ENCODE data around the gene IRAK2.
"Not testable (repeated sequence)": the region's sequence is repeated elsewhere in the genome, so short reads cannot be mapped to it uniquely, and the experiment has no call there.

Gene IRAK2

DNA sequence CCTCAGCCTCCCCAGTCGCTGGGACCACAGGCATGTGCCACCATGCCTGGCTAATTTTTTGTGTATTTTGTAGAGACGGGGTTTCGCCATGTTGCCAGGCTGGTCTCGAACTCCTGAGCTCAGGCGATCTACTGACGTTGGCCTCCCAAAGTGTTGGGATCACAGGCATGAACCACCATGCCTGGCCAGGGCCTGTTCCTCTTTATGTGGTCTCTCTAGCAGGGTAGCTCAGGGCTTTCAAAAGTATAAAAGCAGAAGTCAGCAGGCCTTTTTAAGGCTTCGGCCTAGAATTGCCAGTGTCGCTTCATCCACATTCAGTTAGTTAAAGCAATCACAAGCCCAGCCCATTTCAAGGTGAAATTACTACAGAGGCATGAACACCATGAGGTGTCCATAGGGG is 15.5 kb upstream of the IRAK2 start:
- TF ChIP-seq CTCF (IDR thresholded peaks at IDR 0.05; ENCODE audit: insufficient read depth, low read depth, low read length, missing control alignments) = no peak
- DNase-seq (ENCODE audit: low read depth) = no peak
- H3K4me3 ChIP-seq (ENCODE audit: low read depth, low read length) = no peak overlapping the region

- no peak for TF ChIP-seq CTCF (IDR thresholded peaks at IDR 0.05; ENCODE audit: insufficient read depth, low read depth, low read length, missing control alignments)
- no peak overlapping the region for H3K4me3 ChIP-seq (ENCODE audit: low read depth, low read length)
- DNase-seq (ENCODE audit: low read depth) = no peak
These were observed 13.7 kb upstream of the IRAK2 start for GRCh38 chr3:10150987-10151386.

- H3K4me3 ChIP-seq (ENCODE audit: low read depth, low read length) = no peak overlapping the region
- TF ChIP-seq CTCF (IDR thresholded peaks at IDR 0.05; ENCODE audit: insufficient read depth, low read depth, low read length, missing control alignments) = no peak
- DNase-seq (ENCODE audit: low read depth) = no peak
These were observed 10.2 kb upstream of the IRAK2 start for GRCh38 chr3:10154335-10155122.

DNA sequence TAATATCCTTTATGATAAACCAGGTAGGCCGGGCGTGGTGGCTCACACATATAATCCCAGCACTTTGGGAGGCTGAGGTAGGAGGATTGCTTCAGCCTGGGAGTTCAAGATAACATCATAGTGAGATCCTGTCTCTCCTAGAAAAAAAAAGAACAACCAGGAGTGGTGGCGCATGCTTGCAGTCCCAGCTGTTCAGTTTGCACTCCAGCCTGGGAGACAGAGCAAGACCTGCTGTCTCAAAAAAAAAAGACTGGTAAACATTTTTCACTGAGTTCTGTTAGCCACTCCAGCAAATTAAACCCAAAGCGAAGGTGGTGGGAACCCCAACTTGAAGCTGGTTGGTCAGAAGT is 9.6 kb upstream of the IRAK2 start:
- no peak for TF ChIP-seq CTCF (IDR thresholded peaks at IDR 0.05; ENCODE audit: insufficient read depth, low read depth, low read length, missing control alignments)
- no peak for DNase-seq (ENCODE audit: low read depth)
- H3K4me3 ChIP-seq (ENCODE audit: low read depth, low read length) = no peak overlapping the region

- TF ChIP-seq CTCF (IDR thresholded peaks at IDR 0.05; ENCODE audit: insufficient read depth, low read depth, low read length, missing control alignments) = no peak
- H3K4me3 ChIP-seq (ENCODE audit: low read depth, low read length) = no peak overlapping the region
- DNase-seq (ENCODE audit: low read depth) = no peak
These were observed 9.1 kb upstream of the IRAK2 start for GRCh38 chr3:10155658-10156057.

DNA sequence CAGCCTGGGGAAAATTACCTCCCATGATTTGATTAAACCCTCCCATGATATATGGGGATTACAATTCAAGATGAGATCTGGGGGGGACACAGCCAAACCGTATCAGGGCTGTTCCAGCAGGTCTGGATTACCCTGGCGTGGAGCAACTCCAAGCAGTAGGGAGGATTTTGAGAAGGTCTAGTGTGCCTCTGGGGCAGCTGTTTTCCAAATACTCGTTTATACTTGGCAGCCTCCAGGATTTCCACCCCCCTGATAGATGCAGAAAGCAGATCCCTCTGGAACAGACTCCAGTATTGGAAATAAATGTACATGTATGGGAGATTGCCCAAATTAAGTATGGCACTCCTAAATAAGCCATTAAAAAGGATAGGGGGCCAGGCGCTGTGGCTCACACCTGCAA is 7.7 kb upstream of the IRAK2 start:
- no peak for DNase-seq (ENCODE audit: low read depth)
- TF ChIP-seq CTCF (IDR thresholded peaks at IDR 0.05; ENCODE audit: insufficient read depth, low read depth, low read length, missing control alignments) = no peak
- no peak overlapping the region for H3K4me3 ChIP-seq (ENCODE audit: low read depth, low read length)

GRCh38 chr3:10158555-10158954 is 6.2 kb upstream of the IRAK2 start:
- not testable (repeated sequence) for DNase-seq (ENCODE audit: low read depth); H3K4me3 ChIP-seq (ENCODE audit: low read depth, low read length)
